A673 (cell line): ENCODE results near the gene TRIP12.
"Not testable (repeated sequence)": the region's sequence is repeated elsewhere in the genome, so short reads cannot be mapped to it uniquely, and the experiment has no call there.

ENCODE experiments used
- CTCF ChIP-seq: fragments of 300-800, 200-600 bp; sonication (generic); conservative IDR thresholded peaks from 2 replicates; pipeline ENCODE4 v1.5.1; 2017; ENCODE audit warnings: low read depth, mild to moderate bottlenecking, antibody characterized with exemption, low read length, moderate library complexity, mixed read lengths
- EZH2 ChIP-seq: fragments of 200-600 bp; sonication (generic); IDR thresholded peaks from 2 replicates; pipeline ENCODE4 v1.6.1; 2017; ENCODE audit warnings: borderline replicate concordance, low read depth, mild to moderate bottlenecking, mixed read lengths, antibody characterized with exemption, low read length; ENCODE audit not compliant: poor library complexity, severe bottlenecking

- not testable (repeated sequence) for TF ChIP-seq CTCF, EZH2
These were observed 164.3 kb downstream of the TRIP12 start for GRCh38 chr2:229757462-229757861.
